Spleen (tissue), 11 donors: Measurements from ENCODE around the gene TTLL11. TPM values are rescaled to one million over a fixed set of nuclear protein-coding genes. Genes with fewer than 3 reads are reported as not detected.
A peak's percentile ranks its signal among the peaks of the same experiment; 100 is the strongest.

Source experiments
- DNase-seq: peaks from one replicate; pipeline ENCODE4 v3.0.0-alpha.2; 2020
- H3K27ac ChIP-seq, 8 donors: fragments of 200-600 bp; sonication (generic) in 7 of 8; 1 replicate in 4 of 8; 2 replicates in 4 of 8; pipeline versions ENCODE4 v1.5.0 to v1.8.0; 2016 to 2021; ENCODE audit warnings: inconsistent platforms in 4 of 8, mild to moderate bottlenecking in 4 of 8, moderate library complexity in 1 of 8
- H3K27me3 ChIP-seq, 7 donors: fragments of 200-600 bp; sonication (generic) in 6 of 7; replicated peaks in 1 of 7; 1 replicate in 4 of 7; 2 replicates in 3 of 7; pipeline versions ENCODE4 v1.5.0 to v1.8.0; 2016 to 2021; ENCODE audit warnings: inconsistent platforms in 3 of 7, mild to moderate bottlenecking in 1 of 7
- H3K36me3 ChIP-seq, 6 donors: fragments of 200-600 bp; sonication (generic) in 5 of 6; 1 replicate in 4 of 6; 2 replicates in 2 of 6; pipeline versions ENCODE4 v1.5.0 to v1.8.0; 2016 to 2021; ENCODE audit warnings: inconsistent platforms in 2 of 6
- H3K4me1 ChIP-seq, 6 donors: fragments of 200-600 bp; sonication (generic) in 5 of 6; 1 replicate in 3 of 6; 2 replicates in 3 of 6; pipeline versions ENCODE4 v1.5.0 to v1.8.0; 2016 to 2021; ENCODE audit warnings: inconsistent platforms in 3 of 6
- H3K4me3 ChIP-seq, 8 donors: fragments of 200-600 bp; sonication (generic) in 7 of 8; 1 replicate in 4 of 8; 2 replicates in 4 of 8; pipeline versions ENCODE4 v1.5.0 to v1.8.0; 2016 to 2021; ENCODE audit warnings: inconsistent platforms in 4 of 8, mild to moderate bottlenecking in 4 of 8, moderate library complexity in 2 of 8
- H3K9me3 ChIP-seq, 8 donors: fragments of 200-600 bp; sonication (generic) in 7 of 8; 1 replicate in 4 of 8; 2 replicates in 4 of 8; pipeline versions ENCODE4 v1.5.0 to v1.8.0; 2016 to 2021; ENCODE audit warnings: inconsistent platforms in 4 of 8
- CTCF ChIP-seq, 11 experiments: fragments of 200-600 bp in 7 of 11; fragments of 450-650 bp in 4 of 11; sonication (generic) in 4 of 11; IDR thresholded peaks in 8 of 11; conservative IDR thresholded peaks in 3 of 11; 1 replicate in 7 of 11; 2 replicates in 4 of 11; pipeline versions ENCODE4 v1.4.0 to v1.8.0; 2016 to 2021; ENCODE audit warnings: antibody characterized with exemption in 11 of 11, inconsistent platforms in 4 of 11, mild to moderate bottlenecking in 1 of 11
- POLR2A ChIP-seq, 3 donors: fragments of 450-650 bp; IDR thresholded peaks; one replicate each; pipeline ENCODE4 v1.5.1; 2017; ENCODE audit warnings: antibody characterized with exemption in 3 of 3, mild to moderate bottlenecking in 1 of 3
- POLR2AphosphoS5 ChIP-seq, 3 donors: sonication (generic); formaldehyde crosslinking; IDR thresholded peaks; one replicate each; pipeline ENCODE4 v1.5.1; 2017; ENCODE audit warnings: antibody characterized with exemption in 3 of 3
- WGBS, 5 donors: extraction: QIAGEN DNeasy Blood & Tissue Kit in 3 of 5; methylation state at CpG; one replicate each; pipeline versions ENCODE4 v1.1.5 to v1.1.7; 2013 to 2018; 5-methylcytosine and 5-hydroxymethylcytosine counted together
- intact Hi-C: fragments of 100-400 bp; cut with DNase I; formaldehyde crosslinking; loops from one replicate; pipeline ENCODE4 v1.15.0; 2023; ENCODE audit warnings: low total_unique reads
- polyA plus RNA-seq, 3 donors: library from polyadenylated mRNA; stranded (reverse); fragments of 200-250 nt; gene quantifications; one replicate each; pipeline ENCODE4 v1.2.1, GENCODE V29; 2013
- total RNA-seq, 7 donors: library from RNA; depleted of rRNA in 3 of 7; stranded (reverse); fragments of >200 nt in 3 of 7; fragmentation: NEBNext Ultra II Directional in 4 of 7; extraction: Animal tissue kit (Norgen Biotek cat#: 25700) in 4 of 7; gene quantifications; one replicate each; pipeline versions ENCODE4 v1.1.0 to v1.2.1, GENCODE V29; 2016 to 2021
- donor health status: healthy with polysubstance abuse.
- donor health status: DM: no; HTN: no; CAD: no; lungs with moderate emphysema.
- donor health status: DM: no; HTN: no; CAD: no.
- donor health status: Bipolar disorder and iron deficiency.
- donor health status: healthy.
- donor health status: DM: no; HTN: no; CAD: no.
- donor health status: DM: yes; HTN: yes; CAD: no.

Gene TTLL11
- total and polyA plus RNA-seq, 10 donors, result 1.6 to 12.8 (median 7.3) TPM

GRCh38 chr9:122126331-122127261 lies 33.5 kb upstream of the TTLL11 start:
- no peak for TF ChIP-seq POLR2A (IDR thresholded peaks at IDR 0.05)
- no peak for TF ChIP-seq CTCF (IDR thresholded peaks at IDR 0.05 in 8 of 11, conservative IDR thresholded peaks at IDR 0.05 in 3 of 11)
- no peak for TF ChIP-seq POLR2AphosphoS5 (IDR thresholded peaks at IDR 0.05)
- Histone ChIP-seq H3K4me3 (peak overlapping the region in 4 of 8 donors; percentile 5 to 48 (median 10)), H3K9me3 (no peaks in the 10 kb centered on the region), H3K4me1 (peaks cover 13 to 51% (median 44%) of the 10 kb centered on the region in 6 donors), H3K36me3 (no peaks in the 10 kb centered on the region), H3K27me3 (peaks cover 0 to 64% (median 21%) of the 10 kb centered on the region in 7 donors), H3K27ac (no peak overlapping the region)
- DNase-seq, result no peak
- 18 to 29% (median 24%) methylated on average over 58 to 64 of the region's 64 CpGs for WGBS, 5 donors
- intact Hi-C loops, result loop anchor here (10.0 kb wide), 2 partner anchors 328 to 688 kb away; no protein-coding TSS in a partner anchor

GRCh38 chr9:122125509-122126330 lies 32.6 kb upstream of the TTLL11 start:
- Histone ChIP-seq H3K27me3 (peaks cover 0 to 58% (median 21%) of the 10 kb centered on the region in 7 donors), H3K4me3 (peak overlapping the region in 1 of 8 donors; percentile 48), H3K4me1 (peaks cover 13 to 48% (median 43%) of the 10 kb centered on the region in 6 donors), H3K9me3 (no peaks in the 10 kb centered on the region), H3K36me3 (no peaks in the 10 kb centered on the region), H3K27ac (no peak overlapping the region)
- DNase-seq, result no peak
- 51 to 69% (median 62%) methylated on average over 18 to 21 of the region's 21 CpGs for WGBS, 5 donors
- intact Hi-C loops, result loop anchor here (2.0 to 10.0 kb wide), 3 partner anchors 225 to 689 kb away; no protein-coding TSS in a partner anchor
- no peak for TF ChIP-seq POLR2A (IDR thresholded peaks at IDR 0.05)
- TF ChIP-seq CTCF (IDR thresholded peaks at IDR 0.05 in 8 of 11, conservative IDR thresholded peaks at IDR 0.05 in 3 of 11), result peak in 1 of 11 experiments; percentile 16

GRCh38 chr9:122125158-122125508 lies 32.0 kb upstream of the TTLL11 start:
- intact Hi-C loops, result loop anchor here (2.0 to 10.0 kb wide), 3 partner anchors 226 to 690 kb away; no protein-coding TSS in a partner anchor
- Histone ChIP-seq H3K27me3 (peaks cover 0 to 58% (median 21%) of the 10 kb centered on the region in 7 donors), H3K4me1 (peaks cover 13 to 48% (median 43%) of the 10 kb centered on the region in 6 donors), H3K9me3 (no peaks in the 10 kb centered on the region), H3K27ac (no peak overlapping the region), H3K36me3 (no peaks in the 10 kb centered on the region), H3K4me3 (no peak overlapping the region)
- WGBS, 5 donors, result 0 to 4% (median 1%) methylated on average over 5 to 8 of the region's 8 CpGs
- TF ChIP-seq CTCF (IDR thresholded peaks at IDR 0.05 in 8 of 11, conservative IDR thresholded peaks at IDR 0.05 in 3 of 11), result peak; percentile 73 to 97 (median 95)
- no peak for TF ChIP-seq POLR2A (IDR thresholded peaks at IDR 0.05)
- peak in 1 of 3 donors; percentile 50 for TF ChIP-seq POLR2AphosphoS5 (IDR thresholded peaks at IDR 0.05)
- peak; percentile 93 for DNase-seq
